ENCODE results near the gene TMPRSS9.
"Not testable (repeated sequence)": the region's sequence is repeated elsewhere in the genome, so short reads cannot be mapped to it uniquely, and the experiment has no call there.

- TF ChIP-seq CTCF (IDR thresholded peaks at IDR 0.05 in 8 of 11, conservative IDR thresholded peaks at IDR 0.05 in 3 of 11); POLR2A (IDR thresholded peaks at IDR 0.05); POLR2AphosphoS5 (IDR thresholded peaks at IDR 0.05): not testable (repeated sequence)
Observed at GRCh38 chr19:2458776-2459175, 98.7 kb downstream of the TMPRSS9 start.
